ENCODE data around the gene KAZN.

The KAZN gene

GRCh38 chr1:15000030-15000429 is 401.5 kb downstream of the KAZN start:
- no peak for DNase-seq
- in situ Hi-C loops (cut with HindIII; ENCODE audit: low pct_ligation_motif_present, low pct_unique_long_range_greater_than_20kb, low sequenced_read_pairs), result no loop called here

- in situ Hi-C loops (cut with HindIII; ENCODE audit: low pct_ligation_motif_present, low pct_unique_long_range_greater_than_20kb, low sequenced_read_pairs), result no loop called here
- no peak for DNase-seq
These were observed 402.2 kb downstream of the KAZN start for GRCh38 chr1:15000671-15001070.

- in situ Hi-C loops (cut with HindIII; ENCODE audit: low pct_ligation_motif_present, low pct_unique_long_range_greater_than_20kb, low sequenced_read_pairs), result no loop called here
- DNase-seq, result no peak
These were observed 402.9 kb downstream of the KAZN start for GRCh38 chr1:15001317-15001915.

GRCh38 chr1:15002325-15002724 is 403.8 kb downstream of the KAZN start:
- in situ Hi-C loops (cut with HindIII; ENCODE audit: low pct_ligation_motif_present, low pct_unique_long_range_greater_than_20kb, low sequenced_read_pairs), result no loop called here

GRCh38 chr1:15004396-15004795 is 405.9 kb downstream of the KAZN start:
- DNase-seq, result no peak
- in situ Hi-C loops (cut with HindIII; ENCODE audit: low pct_ligation_motif_present, low pct_unique_long_range_greater_than_20kb, low sequenced_read_pairs), result no loop called here

More at GRCh38 chr1:15002325-15002724, 403.8 kb downstream of the KAZN start:
- no peak for DNase-seq

GRCh38 chr1:15005116-15005515 is 406.6 kb downstream of the KAZN start:
- in situ Hi-C loops (cut with HindIII; ENCODE audit: low pct_ligation_motif_present, low pct_unique_long_range_greater_than_20kb, low sequenced_read_pairs), result no loop called here

GRCh38 chr1:15007368-15007767 is 408.9 kb downstream of the KAZN start:
- in situ Hi-C loops (cut with HindIII; ENCODE audit: low pct_ligation_motif_present, low pct_unique_long_range_greater_than_20kb, low sequenced_read_pairs), result no loop called here
- no peak for DNase-seq

More at GRCh38 chr1:15005116-15005515, 406.6 kb downstream of the KAZN start:
- no peak for DNase-seq

- in situ Hi-C loops (cut with HindIII; ENCODE audit: low pct_ligation_motif_present, low pct_unique_long_range_greater_than_20kb, low sequenced_read_pairs), result no loop called here
- no peak for DNase-seq
These were observed 409.4 kb downstream of the KAZN start for GRCh38 chr1:15007842-15008241.

- in situ Hi-C loops (cut with HindIII; ENCODE audit: low pct_ligation_motif_present, low pct_unique_long_range_greater_than_20kb, low sequenced_read_pairs), result no loop called here
- no peak for DNase-seq
These were observed 410.6 kb downstream of the KAZN start for GRCh38 chr1:15008783-15009729.

GRCh38 chr1:15011160-15011559 is 412.7 kb downstream of the KAZN start:
- in situ Hi-C loops (cut with HindIII; ENCODE audit: low pct_ligation_motif_present, low pct_unique_long_range_greater_than_20kb, low sequenced_read_pairs), result no loop called here
- no peak for DNase-seq

GRCh38 chr1:15011661-15012060 is 413.2 kb downstream of the KAZN start:
- in situ Hi-C loops (cut with HindIII; ENCODE audit: low pct_ligation_motif_present, low pct_unique_long_range_greater_than_20kb, low sequenced_read_pairs), result no loop called here
- no peak for DNase-seq

GRCh38 chr1:15012822-15013221 is 414.3 kb downstream of the KAZN start:
- no peak for DNase-seq
- in situ Hi-C loops (cut with HindIII; ENCODE audit: low pct_ligation_motif_present, low pct_unique_long_range_greater_than_20kb, low sequenced_read_pairs), result no loop called here

GRCh38 chr1:15013767-15014166 is 415.3 kb downstream of the KAZN start:
- in situ Hi-C loops (cut with HindIII; ENCODE audit: low pct_ligation_motif_present, low pct_unique_long_range_greater_than_20kb, low sequenced_read_pairs), result no loop called here
- DNase-seq, result no peak

- DNase-seq, result no peak
- in situ Hi-C loops (cut with HindIII; ENCODE audit: low pct_ligation_motif_present, low pct_unique_long_range_greater_than_20kb, low sequenced_read_pairs), result no loop called here
These were observed 416.0 kb downstream of the KAZN start for GRCh38 chr1:15014516-15014915.

GRCh38 chr1:15016001-15016400 is 417.5 kb downstream of the KAZN start:
- no peak for DNase-seq
- in situ Hi-C loops (cut with HindIII; ENCODE audit: low pct_ligation_motif_present, low pct_unique_long_range_greater_than_20kb, low sequenced_read_pairs), result no loop called here

- no peak for DNase-seq
- in situ Hi-C loops (cut with HindIII; ENCODE audit: low pct_ligation_motif_present, low pct_unique_long_range_greater_than_20kb, low sequenced_read_pairs), result no loop called here
These were observed 418.0 kb downstream of the KAZN start for GRCh38 chr1:15016526-15016925.

GRCh38 chr1:15017120-15017519 is 418.6 kb downstream of the KAZN start:
- in situ Hi-C loops (cut with HindIII; ENCODE audit: low pct_ligation_motif_present, low pct_unique_long_range_greater_than_20kb, low sequenced_read_pairs), result no loop called here
- DNase-seq, result no peak

GRCh38 chr1:15018767-15019166 is 420.3 kb downstream of the KAZN start:
- no peak for DNase-seq
- in situ Hi-C loops (cut with HindIII; ENCODE audit: low pct_ligation_motif_present, low pct_unique_long_range_greater_than_20kb, low sequenced_read_pairs), result no loop called here

GRCh38 chr1:15020943-15021745 is 422.7 kb downstream of the KAZN start:
- no peak for DNase-seq
- in situ Hi-C loops (cut with HindIII; ENCODE audit: low pct_ligation_motif_present, low pct_unique_long_range_greater_than_20kb, low sequenced_read_pairs), result no loop called here
